ENCODE results near the gene CPEB4.

CPEB4 gene

GRCh38 chr5:173997331-173997730 lies 109.2 kb downstream of the CPEB4 start:
- Mint-ChIP-seq H3K27me3 (peaks cover 16% of the 10 kb centered on the region), H3K27ac (no peak overlapping the region), H3K4me1 (no peaks in the 10 kb centered on the region), H3K4me3 (no peak overlapping the region), H3K36me3 (no peaks in the 10 kb centered on the region), H3K9me3 (no peaks in the 10 kb centered on the region)
- DNase-seq (ENCODE audit: low spot score in 2 of 2) = no peak
- no peak for ATAC-seq (ENCODE audit: low read depth)

GRCh38 chr5:173998531-173998930 lies 110.4 kb downstream of the CPEB4 start:
- no peaks in the 10 kb centered on the region for H3K4me1 Mint-ChIP-seq
- peaks cover 21% of the 10 kb centered on the region for H3K27me3 Mint-ChIP-seq
- H3K4me3 Mint-ChIP-seq = no peak overlapping the region
- H3K9me3 Mint-ChIP-seq = no peaks in the 10 kb centered on the region
- ATAC-seq (ENCODE audit: low read depth) (no peak), DNase-seq (ENCODE audit: low spot score in 2 of 2) (no peak)
- H3K36me3 Mint-ChIP-seq = no peaks in the 10 kb centered on the region
- H3K27ac Mint-ChIP-seq = no peak overlapping the region

GRCh38 chr5:174000076-174000475 lies 111.9 kb downstream of the CPEB4 start:
- Mint-ChIP-seq H3K4me1 (no peaks in the 10 kb centered on the region), H3K27ac (no peak overlapping the region), H3K4me3 (no peak overlapping the region), H3K27me3 (peaks cover 18% of the 10 kb centered on the region), H3K36me3 (no peaks in the 10 kb centered on the region), H3K9me3 (no peaks in the 10 kb centered on the region)
- DNase-seq (ENCODE audit: low spot score in 2 of 2) (no peak), ATAC-seq (ENCODE audit: low read depth) (no peak)

GRCh38 chr5:174003795-174004194 lies 115.6 kb downstream of the CPEB4 start:
- DNase-seq (ENCODE audit: low spot score in 2 of 2) = no peak
- ATAC-seq (ENCODE audit: low read depth) = no peak
- Mint-ChIP-seq H3K9me3 (no peaks in the 10 kb centered on the region), H3K4me3 (no peak overlapping the region), H3K36me3 (no peaks in the 10 kb centered on the region), H3K4me1 (no peaks in the 10 kb centered on the region), H3K27ac (no peak overlapping the region), H3K27me3 (peaks cover 12% of the 10 kb centered on the region)

- Mint-ChIP-seq H3K9me3 (no peaks in the 10 kb centered on the region), H3K4me1 (no peaks in the 10 kb centered on the region), H3K27ac (no peak overlapping the region), H3K36me3 (no peaks in the 10 kb centered on the region), H3K4me3 (no peak overlapping the region), H3K27me3 (peaks cover 6% of the 10 kb centered on the region)
- DNase-seq (ENCODE audit: low spot score in 2 of 2) = no peak
- ATAC-seq (ENCODE audit: low read depth) = no peak
Observed at GRCh38 chr5:174008922-174009321, 120.8 kb downstream of the CPEB4 start.

GRCh38 chr5:174010365-174010764 lies 122.2 kb downstream of the CPEB4 start:
- H3K4me3 Mint-ChIP-seq = no peak overlapping the region
- peaks cover 6% of the 10 kb centered on the region for H3K27me3 Mint-ChIP-seq
- H3K4me1 Mint-ChIP-seq = no peaks in the 10 kb centered on the region
- no peak for ATAC-seq (ENCODE audit: low read depth)
- no peak for DNase-seq (ENCODE audit: low spot score in 2 of 2)
- no peaks in the 10 kb centered on the region for H3K9me3 Mint-ChIP-seq
- H3K27ac Mint-ChIP-seq = no peak overlapping the region
- no peaks in the 10 kb centered on the region for H3K36me3 Mint-ChIP-seq

GRCh38 chr5:174011441-174011840 lies 123.3 kb downstream of the CPEB4 start:
- DNase-seq (ENCODE audit: low spot score in 2 of 2) = no peak
- ATAC-seq (ENCODE audit: low read depth) = no peak
- Mint-ChIP-seq H3K4me1 (no peaks in the 10 kb centered on the region), H3K36me3 (no peaks in the 10 kb centered on the region), H3K9me3 (no peaks in the 10 kb centered on the region), H3K27me3 (peaks cover 2% of the 10 kb centered on the region), H3K4me3 (no peak overlapping the region), H3K27ac (no peak overlapping the region)
